SJSA1 (cell line): ENCODE results near the gene UNC93A. TPM values are rescaled to one million over a fixed set of nuclear protein-coding genes. Genes with fewer than 3 reads are reported as not detected.

ENCODE experiments used
- total RNA-seq: library from RNA; depleted of rRNA; stranded (reverse); fragments of >200 nt; shearing (Covaris generic); gene quantifications from 2 replicates; pipeline ENCODE4 v1.2.3, GENCODE V29; 2014; rRNA removed

The UNC93A gene
- total RNA-seq, 1 experiment from 2014 or later, result not detected

Other genes starting within 250 kb of the UNC93A start
- not detected in 2 replicates for gene CCR6, start 168.2 kb upstream of the UNC93A start, total RNA-seq
- not detected in 2 replicates for gene GPR31, start 133.3 kb upstream of the UNC93A start, total RNA-seq
- not detected in 2 replicates for gene TTLL2, start 33.8 kb downstream of the UNC93A start, total RNA-seq